ENCODE results near the gene ASB3. TPM values are rescaled to one million over a fixed set of nuclear protein-coding genes. Genes with fewer than 3 reads are reported as not detected.

Gene ASB3
- total and polyA plus RNA-seq, 5 donors, result 8.2 to 18.0 (median 15.5) TPM

DNA sequence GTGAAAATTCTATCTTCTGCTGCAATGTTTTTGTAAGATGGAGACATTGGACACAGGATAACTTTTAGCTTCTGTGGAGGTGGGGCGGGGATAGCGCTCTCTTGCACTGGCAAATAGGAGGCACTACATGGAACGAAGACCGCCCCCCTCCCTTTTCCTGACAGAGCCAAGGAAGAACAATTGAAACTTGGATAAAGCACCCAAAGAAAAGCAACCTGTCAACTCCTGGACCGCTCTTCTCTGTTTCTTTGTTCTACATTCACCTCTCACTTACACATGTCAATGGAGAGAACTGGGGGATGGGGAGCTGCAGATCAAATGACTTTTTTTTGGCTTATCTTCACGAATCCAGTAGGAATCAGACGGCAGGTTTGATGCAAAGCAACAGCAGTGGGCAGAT lies 145.5 kb downstream of the ASB3 start:
- DNase-seq (no peak), ATAC-seq (no peak)
- intact Hi-C loops (cut with DNase I), result no loop called here
- Histone ChIP-seq H3K4me3 (ENCODE audit: low read length) (no peak overlapping the region), H3K4me1 (ENCODE audit: control insufficient read depth, insufficient read depth, low read length) (no peaks in the 10 kb centered on the region), H3K9me3 (ENCODE audit: control insufficient read depth, low read length) (no peaks in the 10 kb centered on the region), H3K27me3 (ENCODE audit: control insufficient read depth, insufficient read depth) (no peaks in the 10 kb centered on the region), H3K27ac (ENCODE audit: low read length) (no peak overlapping the region)
- 76% methylated on average over 7 of the region's 7 CpGs for WGBS

DNA sequence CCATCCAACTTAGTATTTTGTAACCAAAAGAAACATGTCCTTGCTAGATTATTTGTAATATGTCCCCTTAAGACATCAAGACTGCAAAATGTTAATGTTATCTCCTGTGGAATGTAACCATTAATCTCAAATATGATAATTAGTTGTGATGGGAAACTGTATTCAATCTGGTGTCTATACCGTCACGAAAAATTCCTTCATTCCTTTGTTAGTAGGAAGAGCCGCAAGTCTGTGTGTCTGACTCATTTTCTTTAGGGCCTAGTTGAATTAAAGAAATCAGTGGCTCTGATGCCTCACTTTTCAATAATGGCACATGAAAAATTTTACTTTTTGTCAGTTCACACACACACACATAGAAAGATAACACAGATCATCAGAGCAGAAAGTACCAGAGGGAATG lies 146.3 kb downstream of the ASB3 start:
- H3K4me3 ChIP-seq (ENCODE audit: low read length), result no peak overlapping the region
- no peaks in the 10 kb centered on the region for H3K9me3 ChIP-seq (ENCODE audit: control insufficient read depth, low read length)
- no peaks in the 10 kb centered on the region for H3K27me3 ChIP-seq (ENCODE audit: control insufficient read depth, insufficient read depth)
- H3K4me1 ChIP-seq (ENCODE audit: control insufficient read depth, insufficient read depth, low read length), result no peaks in the 10 kb centered on the region
- WGBS, result 80% methylated on average over 3 of the region's 3 CpGs
- no peak for ATAC-seq
- no peak for DNase-seq
- intact Hi-C loops (cut with DNase I), result no loop called here
- no peak overlapping the region for H3K27ac ChIP-seq (ENCODE audit: low read length)

DNA sequence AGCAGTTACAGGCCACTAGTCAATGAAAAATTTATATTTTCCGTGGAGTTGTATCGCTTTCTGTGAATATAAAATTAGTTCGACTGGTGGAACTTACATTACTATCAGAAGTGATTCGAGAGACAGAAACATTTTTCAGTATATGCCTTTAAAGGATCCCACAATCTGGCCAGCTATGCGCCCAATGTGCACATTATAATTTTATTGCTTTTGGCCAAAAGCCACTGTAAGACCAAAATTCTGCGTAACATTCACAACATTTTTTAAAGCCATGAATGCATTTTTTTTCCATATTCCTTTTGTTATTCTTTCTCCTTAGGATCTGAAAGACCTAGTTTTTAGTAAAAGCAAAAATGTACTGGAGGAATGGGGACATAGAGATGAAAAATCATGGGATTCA lies 150.2 kb downstream of the ASB3 start:
- no peaks in the 10 kb centered on the region for H3K27me3 ChIP-seq (ENCODE audit: control insufficient read depth, insufficient read depth)
- H3K4me1 ChIP-seq (ENCODE audit: control insufficient read depth, insufficient read depth, low read length), result no peaks in the 10 kb centered on the region
- intact Hi-C loops (cut with DNase I), result no loop called here
- H3K4me3 ChIP-seq (ENCODE audit: low read length), result no peak overlapping the region
- H3K9me3 ChIP-seq (ENCODE audit: control insufficient read depth, low read length), result no peaks in the 10 kb centered on the region
- ATAC-seq (no peak), DNase-seq (no peak)
- H3K27ac ChIP-seq (ENCODE audit: low read length), result no peak overlapping the region
- 74% methylated on average over 6 of the region's 6 CpGs for WGBS

DNA sequence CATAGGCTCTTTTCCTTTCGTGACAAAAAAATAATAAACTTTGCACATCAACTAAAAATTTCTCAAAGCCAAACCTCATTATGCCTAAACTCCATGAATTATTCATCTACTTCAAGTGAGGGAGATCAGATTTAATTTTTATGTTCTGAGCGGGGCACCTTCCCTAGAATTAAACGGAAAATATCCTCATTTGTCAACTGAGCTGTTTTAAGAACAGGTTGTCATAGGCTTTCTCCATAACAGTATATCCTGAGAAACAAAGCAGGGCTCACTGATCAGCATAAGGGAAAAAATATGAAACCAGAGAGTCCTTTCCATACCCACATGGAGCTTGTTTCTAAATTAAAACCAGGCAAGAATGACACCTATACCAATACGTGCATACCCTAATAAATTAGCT lies 150.6 kb downstream of the ASB3 start:
- H3K4me3 ChIP-seq (ENCODE audit: low read length), result no peak overlapping the region
- no peaks in the 10 kb centered on the region for H3K4me1 ChIP-seq (ENCODE audit: control insufficient read depth, insufficient read depth, low read length)
- no peaks in the 10 kb centered on the region for H3K27me3 ChIP-seq (ENCODE audit: control insufficient read depth, insufficient read depth)
- intact Hi-C loops (cut with DNase I), result no loop called here
- no peaks in the 10 kb centered on the region for H3K9me3 ChIP-seq (ENCODE audit: control insufficient read depth, low read length)
- DNase-seq (no peak), ATAC-seq (no peak)
- H3K27ac ChIP-seq (ENCODE audit: low read length), result no peak overlapping the region
- 92% methylated on average over 4 of the region's 4 CpGs for WGBS

DNA sequence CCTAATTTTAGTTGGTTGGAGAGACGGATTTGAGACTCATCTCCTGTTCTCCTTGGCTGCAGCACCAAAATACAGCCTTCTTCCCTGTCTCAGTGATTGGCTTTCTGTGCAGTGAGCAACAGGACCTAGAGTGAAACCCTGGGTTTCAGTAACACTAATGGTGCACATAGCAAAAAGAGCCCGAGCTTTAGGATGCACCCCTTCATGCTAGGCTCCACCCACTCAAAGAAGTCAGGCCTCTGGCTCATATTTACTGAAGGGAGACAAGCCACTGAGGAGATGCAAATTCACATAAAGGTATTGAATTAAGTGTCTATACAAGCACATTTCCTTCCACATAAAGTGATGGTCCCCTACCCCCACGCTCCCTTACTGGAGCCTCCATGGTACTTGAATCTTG lies 151.1 kb downstream of the ASB3 start:
- WGBS, result 81% methylated on average over 3 of the region's 3 CpGs
- no peak for ATAC-seq
- DNase-seq, result no peak
- no peak overlapping the region for H3K27ac ChIP-seq (ENCODE audit: low read length)
- H3K4me3 ChIP-seq (ENCODE audit: low read length), result no peak overlapping the region
- no peaks in the 10 kb centered on the region for H3K4me1 ChIP-seq (ENCODE audit: control insufficient read depth, insufficient read depth, low read length)
- H3K9me3 ChIP-seq (ENCODE audit: control insufficient read depth, low read length), result no peaks in the 10 kb centered on the region
- H3K27me3 ChIP-seq (ENCODE audit: control insufficient read depth, insufficient read depth), result no peaks in the 10 kb centered on the region
- intact Hi-C loops (cut with DNase I), result no loop called here

DNA sequence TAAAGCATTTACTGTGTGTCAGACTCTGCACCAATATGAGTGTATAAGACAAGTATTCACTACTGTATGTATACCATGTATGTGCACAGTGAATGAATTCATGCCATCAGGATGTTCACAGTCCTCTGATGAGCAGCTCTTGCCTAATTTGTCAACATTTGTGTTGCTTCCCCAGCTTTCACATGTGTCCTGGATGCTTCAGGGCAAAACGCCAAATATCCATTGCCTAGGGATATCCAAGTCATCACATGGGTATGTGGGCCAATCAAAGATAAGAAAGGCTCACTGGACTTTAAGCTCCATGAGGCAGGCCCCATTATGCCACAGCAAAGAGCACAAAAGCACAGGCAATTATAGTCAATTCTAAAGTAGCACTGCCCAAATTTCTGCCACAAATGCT lies 153.3 kb downstream of the ASB3 start:
- Histone ChIP-seq H3K4me3 (ENCODE audit: low read length) (no peak overlapping the region), H3K9me3 (ENCODE audit: control insufficient read depth, low read length) (no peaks in the 10 kb centered on the region), H3K4me1 (ENCODE audit: control insufficient read depth, insufficient read depth, low read length) (no peaks in the 10 kb centered on the region), H3K27ac (ENCODE audit: low read length) (no peak overlapping the region), H3K27me3 (ENCODE audit: control insufficient read depth, insufficient read depth) (no peaks in the 10 kb centered on the region)
- intact Hi-C loops (cut with DNase I), result no loop called here
- 85% methylated on average over 1 of the region's 1 CpG for WGBS
- no peak for ATAC-seq
- DNase-seq, result no peak

DNA sequence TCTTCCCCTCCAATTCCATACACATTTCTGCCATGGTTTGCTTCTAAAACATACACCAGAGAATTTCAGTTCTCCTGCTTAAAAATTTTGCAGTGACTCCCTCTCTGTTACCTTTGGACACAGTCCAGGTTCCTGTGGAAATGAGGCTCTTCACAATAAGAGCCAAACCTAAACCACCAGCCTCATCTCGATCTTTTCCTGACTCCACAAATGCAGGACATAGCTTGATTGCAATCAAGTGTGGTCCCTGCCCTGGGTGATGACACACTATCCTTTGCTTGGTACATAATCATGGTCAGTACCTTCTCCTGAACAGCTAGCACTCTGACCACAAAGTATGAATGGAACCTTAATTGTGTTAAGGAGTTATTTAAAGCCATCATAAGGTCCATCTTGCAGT lies 154.0 kb downstream of the ASB3 start:
- Histone ChIP-seq H3K4me1 (ENCODE audit: control insufficient read depth, insufficient read depth, low read length) (no peaks in the 10 kb centered on the region), H3K27me3 (ENCODE audit: control insufficient read depth, insufficient read depth) (no peaks in the 10 kb centered on the region), H3K9me3 (ENCODE audit: control insufficient read depth, low read length) (no peaks in the 10 kb centered on the region), H3K4me3 (ENCODE audit: low read length) (no peak overlapping the region), H3K27ac (ENCODE audit: low read length) (no peak overlapping the region)
- intact Hi-C loops (cut with DNase I), result no loop called here
- ATAC-seq, result no peak
- WGBS, result 35% methylated on average over 1 of the region's 1 CpG
- no peak for DNase-seq

DNA sequence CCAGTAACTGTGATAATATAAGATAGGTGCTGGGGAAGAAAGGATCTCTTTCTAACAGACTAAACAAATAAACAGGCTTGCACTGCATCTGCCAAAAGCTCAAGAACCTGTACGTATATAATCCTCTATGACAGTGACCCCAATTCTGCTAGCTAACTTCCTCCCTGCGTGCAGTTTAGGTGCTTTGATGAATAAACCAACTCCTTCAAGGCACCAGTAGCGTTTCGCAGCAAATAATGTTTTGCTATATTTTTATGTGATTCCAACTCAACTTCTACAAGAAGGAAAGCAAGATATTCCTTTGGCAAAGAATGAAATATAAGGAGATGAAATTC lies 154.7 kb downstream of the ASB3 start:
- ATAC-seq (no peak), DNase-seq (no peak)
- Histone ChIP-seq H3K27me3 (ENCODE audit: control insufficient read depth, insufficient read depth) (no peaks in the 10 kb centered on the region), H3K9me3 (ENCODE audit: control insufficient read depth, low read length) (no peaks in the 10 kb centered on the region), H3K4me1 (ENCODE audit: control insufficient read depth, insufficient read depth, low read length) (no peaks in the 10 kb centered on the region), H3K27ac (ENCODE audit: low read length) (no peak overlapping the region), H3K4me3 (ENCODE audit: low read length) (no peak overlapping the region)
- intact Hi-C loops (cut with DNase I), result no loop called here
- WGBS, result 86% methylated on average over 4 of the region's 4 CpGs

DNA sequence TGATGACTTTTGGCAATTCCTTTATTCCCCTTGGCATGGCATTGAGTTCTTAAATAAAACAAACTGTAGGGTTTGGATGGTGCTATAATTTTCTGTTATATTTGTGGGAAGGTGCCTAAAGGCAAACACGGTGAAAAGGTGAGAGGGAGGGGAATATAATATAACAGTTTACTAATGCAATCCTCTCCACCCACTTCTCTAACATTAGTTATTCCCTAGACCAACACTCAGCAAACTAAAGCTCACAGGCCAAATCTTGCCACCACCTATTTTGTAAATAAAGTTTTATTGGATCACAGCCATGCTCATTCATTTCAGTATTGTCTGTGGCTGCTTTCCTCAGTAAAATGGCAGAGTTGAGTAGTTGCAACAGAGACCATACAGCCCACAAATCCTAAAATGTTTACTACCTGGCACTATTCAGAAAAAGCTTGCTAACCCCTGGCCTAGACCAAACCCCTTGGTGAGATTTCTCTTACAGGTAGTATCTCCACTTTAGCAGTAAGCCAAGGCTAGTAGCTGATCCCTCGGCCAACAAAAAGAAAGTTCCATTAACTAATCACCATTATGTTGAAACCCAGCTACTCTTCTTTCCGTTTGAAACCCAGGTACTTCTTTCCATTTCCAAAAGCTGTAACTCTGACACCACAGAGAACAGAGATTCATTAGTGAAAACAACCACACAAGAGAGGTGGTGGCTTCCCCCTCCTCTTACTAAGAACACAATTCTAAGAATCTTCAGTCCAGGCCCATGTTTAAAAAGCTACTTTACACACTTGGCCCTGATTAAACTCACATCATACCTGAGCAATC lies 155.2 kb downstream of the ASB3 start:
- DNase-seq, result no peak
- Histone ChIP-seq H3K9me3 (ENCODE audit: control insufficient read depth, low read length) (no peaks in the 10 kb centered on the region), H3K27me3 (ENCODE audit: control insufficient read depth, insufficient read depth) (no peaks in the 10 kb centered on the region), H3K4me1 (ENCODE audit: control insufficient read depth, insufficient read depth, low read length) (no peaks in the 10 kb centered on the region), H3K27ac (ENCODE audit: low read length) (no peak overlapping the region), H3K4me3 (ENCODE audit: low read length) (no peak overlapping the region)
- 92% methylated on average over 3 of the region's 3 CpGs for WGBS
- intact Hi-C loops (cut with DNase I), result no loop called here
- ATAC-seq, result no peak

DNA sequence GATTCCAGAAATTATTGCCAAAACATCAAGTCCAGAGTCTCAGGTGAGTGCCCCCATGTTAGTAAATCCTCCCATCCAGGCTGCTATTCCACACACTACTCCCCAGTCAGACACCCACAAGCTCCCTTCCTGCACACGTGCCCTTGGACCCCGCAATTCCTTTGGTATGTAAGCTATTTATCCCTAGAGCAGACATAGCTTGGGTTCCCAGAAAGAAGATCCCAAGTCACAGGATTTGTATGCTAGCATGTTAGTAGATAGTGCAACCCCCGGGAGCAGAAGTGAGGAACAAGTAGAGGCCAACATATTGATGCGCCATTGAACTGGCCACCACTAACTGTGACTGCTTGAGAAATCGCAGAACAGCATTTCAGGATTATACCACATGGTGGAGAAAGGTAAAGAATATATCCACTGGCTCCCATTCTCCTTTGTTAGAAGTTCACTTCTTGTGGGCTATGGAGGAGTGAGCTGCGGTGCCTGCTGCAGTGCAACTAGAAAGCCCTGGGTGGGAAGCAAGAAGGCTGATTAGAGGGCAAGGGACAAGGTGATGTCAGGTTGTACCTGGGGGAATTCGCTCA lies 156.6 kb downstream of the ASB3 start:
- no peak overlapping the region for H3K27ac ChIP-seq (ENCODE audit: low read length)
- no peak overlapping the region for H3K4me3 ChIP-seq (ENCODE audit: low read length)
- no peaks in the 10 kb centered on the region for H3K9me3 ChIP-seq (ENCODE audit: control insufficient read depth, low read length)
- no peaks in the 10 kb centered on the region for H3K27me3 ChIP-seq (ENCODE audit: control insufficient read depth, insufficient read depth)
- ATAC-seq (no peak), DNase-seq (no peak)
- no peaks in the 10 kb centered on the region for H3K4me1 ChIP-seq (ENCODE audit: control insufficient read depth, insufficient read depth, low read length)
- WGBS, result 81% methylated on average over 7 of the region's 7 CpGs
- intact Hi-C loops (cut with DNase I), result no loop called here

DNA sequence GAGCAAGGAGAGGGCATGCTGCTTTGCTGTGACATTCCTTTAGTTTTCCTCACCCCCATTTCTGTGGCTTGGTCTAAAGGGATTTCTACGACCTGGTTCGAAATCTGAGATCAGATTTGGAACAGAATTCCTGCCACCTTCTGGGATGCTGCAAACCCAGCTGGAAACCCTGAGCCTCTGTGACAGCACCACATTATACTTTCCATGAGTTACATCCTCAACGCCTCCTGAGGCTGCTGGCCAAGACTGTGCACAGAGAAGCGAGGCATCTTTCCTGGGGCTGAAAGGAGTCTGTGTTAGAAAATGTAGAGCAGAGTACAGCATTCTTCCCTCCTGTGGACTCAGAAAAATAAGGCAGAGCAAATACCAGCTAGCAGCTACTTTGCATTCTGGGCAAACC lies 157.3 kb downstream of the ASB3 start:
- ATAC-seq, result no peak
- intact Hi-C loops (cut with DNase I), result no loop called here
- no peaks in the 10 kb centered on the region for H3K4me1 ChIP-seq (ENCODE audit: control insufficient read depth, insufficient read depth, low read length)
- no peak overlapping the region for H3K27ac ChIP-seq (ENCODE audit: low read length)
- DNase-seq, result no peak
- WGBS, result 50% methylated on average over 4 of the region's 4 CpGs
- H3K4me3 ChIP-seq (ENCODE audit: low read length), result no peak overlapping the region
- no peaks in the 10 kb centered on the region for H3K9me3 ChIP-seq (ENCODE audit: control insufficient read depth, low read length)
- H3K27me3 ChIP-seq (ENCODE audit: control insufficient read depth, insufficient read depth), result no peaks in the 10 kb centered on the region

DNA sequence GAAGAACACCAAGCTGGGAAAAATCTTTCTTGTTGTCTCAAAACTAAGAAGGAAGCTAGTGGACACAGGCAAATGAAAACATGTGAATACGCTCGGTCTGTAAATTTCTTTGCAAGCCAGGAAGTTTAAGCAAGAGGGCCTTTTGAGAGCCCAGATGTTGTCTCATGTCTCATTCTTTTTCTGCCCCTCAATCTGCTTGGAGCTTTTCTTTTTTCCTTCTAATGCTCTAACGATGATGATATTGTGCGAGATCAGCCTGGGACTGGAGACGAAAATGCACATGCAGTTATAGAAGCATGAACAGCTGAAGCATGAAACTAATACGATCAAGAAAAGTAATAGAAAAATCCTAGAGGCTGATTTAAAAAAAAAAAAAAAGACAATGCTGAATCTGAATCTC lies 157.8 kb downstream of the ASB3 start:
- H3K4me3 ChIP-seq (ENCODE audit: low read length), result no peak overlapping the region
- H3K27ac ChIP-seq (ENCODE audit: low read length), result no peak overlapping the region
- H3K27me3 ChIP-seq (ENCODE audit: control insufficient read depth, insufficient read depth), result no peaks in the 10 kb centered on the region
- ATAC-seq (no peak), DNase-seq (no peak)
- WGBS, result 69% methylated on average over 6 of the region's 6 CpGs
- no peaks in the 10 kb centered on the region for H3K4me1 ChIP-seq (ENCODE audit: control insufficient read depth, insufficient read depth, low read length)
- intact Hi-C loops (cut with DNase I), result no loop called here
- no peaks in the 10 kb centered on the region for H3K9me3 ChIP-seq (ENCODE audit: control insufficient read depth, low read length)

Measured in right cardiac atrium (tissue), 5 donors.